PC-3 (cell line): ENCODE data around the gene HERPUD1. TPM values are rescaled to one million over a fixed set of nuclear protein-coding genes. Genes with fewer than 3 reads are reported as not detected.
A peak's percentile ranks its signal among the peaks of the same experiment; 100 is the strongest.
"Not testable (repeated sequence)": the region's sequence is repeated elsewhere in the genome, so short reads cannot be mapped to it uniquely, and the experiment has no call there.

Experiments
- ATAC-seq: fragments of 200-7000 bp; cut with Tn5 transposase; 2 replicates; pipeline ENCODE4 v1.9.1; 2020; ENCODE audit warnings: mild to moderate bottlenecking, moderate library complexity
- BruUV-seq: library from RNA; stranded (reverse); fragments of 400-500 nt; replicated peaks from 2 replicates; lab custom pipeline; 2021; lab: Mats Ljungman, UMichigan
- CTCF ChIA-PET: fragments of 300-600 bp; sonication (Branson Sonifier 250); formaldehyde crosslinking; loops from one replicate; lab custom pipeline; 2022; ENCODE audit warnings: antibody characterized with exemption; lab: Charles Lee
- POLR2A ChIA-PET: fragments of 300-600 bp; sonication (Branson Sonifier 250); formaldehyde crosslinking; loops from one replicate; lab custom pipeline; 2022; ENCODE audit warnings: antibody characterized with exemption; ENCODE audit not compliant: unreplicated experiment; lab: Charles Lee
- DNase-seq: peaks from one replicate; pipeline ENCODE4 v3.0.0-alpha.2; 2015
- H2AFZ ChIP-seq: fragments of 300-600 bp; sonication (generic); 2 replicates; pipeline ENCODE4 v1.6.0; 2016; ENCODE audit warnings: antibody characterized with exemption, low read length
- H3F3A ChIP-seq: fragments of 300-600 bp; sonication (generic); one replicate; pipeline ENCODE4 v1.6.0; 2017; ENCODE audit warnings: antibody characterized with exemption, low read length, control low read depth, mild to moderate bottlenecking; ENCODE audit not compliant: unreplicated experiment
- H3K27ac ChIP-seq: fragments of 300-600 bp; sonication (generic); 2 replicates; pipeline ENCODE4 v1.5.1; 2016; ENCODE audit warnings: mild to moderate bottlenecking, low read length
- H3K27me3 ChIP-seq: fragments of 300-600 bp; sonication (generic); 2 replicates; pipeline ENCODE4 v1.6.1; 2016; ENCODE audit warnings: low read length, mixed read lengths
- H3K36me3 ChIP-seq: fragments of 300-600 bp; sonication (generic); 2 replicates; pipeline ENCODE4 v1.6.1; 2016; ENCODE audit warnings: low read depth, mixed run types, low read length, mixed read lengths
- H3K4me1 ChIP-seq: fragments of 300-600 bp; sonication (generic); 2 replicates; pipeline ENCODE4 v1.5.1; 2016; ENCODE audit warnings: low read length; ENCODE audit not compliant: insufficient read depth
- H3K4me2 ChIP-seq: fragments of 300-600 bp; sonication (generic); 2 replicates; pipeline ENCODE4 v1.6.0; 2016; ENCODE audit warnings: low read length
- H3K4me3 ChIP-seq: fragments of 300-600 bp; sonication (generic); 2 replicates; pipeline ENCODE4 v1.5.1; 2016; ENCODE audit warnings: mild to moderate bottlenecking, low read length, mixed read lengths
- H3K79me2 ChIP-seq: fragments of 300-600 bp; sonication (generic); 2 replicates; pipeline ENCODE4 v1.6.1; 2017; ENCODE audit warnings: low read length, mixed read lengths
- H3K9ac ChIP-seq: fragments of 300-600 bp; sonication (generic); 2 replicates; pipeline ENCODE4 v1.6.0; 2016; ENCODE audit warnings: mild to moderate bottlenecking, low read length
- H3K9me2 ChIP-seq: fragments of 300-600 bp; sonication (generic); replicated peaks from 2 replicates; pipeline ENCODE4 v1.6.1; 2016; ENCODE audit warnings: mixed run types, low read length, mixed read lengths
- H3K9me3 ChIP-seq: fragments of 300-600 bp; sonication (generic); 2 replicates; pipeline ENCODE4 v1.6.1; 2016; ENCODE audit warnings: low read length, mixed read lengths
- H4K20me1 ChIP-seq: fragments of 300-600 bp; sonication (generic); 2 replicates; pipeline ENCODE4 v1.6.1; 2016; ENCODE audit warnings: low read length, mixed read lengths
- CTCF ChIP-seq: fragments of 300-600 bp; sonication (generic); conservative IDR thresholded peaks from 2 replicates; pipeline ENCODE4 v1.5.1; 2017; ENCODE audit warnings: antibody characterized with exemption, low read depth, mild to moderate bottlenecking, low read length
- EZH2 ChIP-seq: fragments of 300-600 bp; sonication (generic); IDR thresholded peaks from one replicate; pipeline ENCODE4 v1.6.1; 2017; ENCODE audit warnings: antibody characterized with exemption, mild to moderate bottlenecking, low read length; ENCODE audit not compliant: unreplicated experiment
- EZH2phosphoT487 ChIP-seq: fragments of 300-600 bp; sonication (generic); IDR thresholded peaks from 2 replicates; pipeline ENCODE4 v1.6.1; 2018; ENCODE audit warnings: mild to moderate bottlenecking, antibody characterized with exemption, low read length, borderline replicate concordance
- intact Hi-C: fragments of 100-400 bp; cut with micrococcal nuclease; formaldehyde crosslinking; loops from 2 replicates; pipeline ENCODE4 v1.9.0; 2023
- total RNA-seq: library from RNA; depleted of rRNA; stranded (reverse); fragments of >200 nt; gene quantifications from 2 replicates; pipeline ENCODE4 v1.2.3, GENCODE V29; 2014

HERPUD1 gene
- total RNA-seq, 1 experiment from 2014 or later = 54.9 TPM

- Histone ChIP-seq H3K79me2 (no peaks in the 10 kb centered on the region), H3K36me3 (no peaks in the 10 kb centered on the region), H3K4me2 (no peak overlapping the region; the same call in 1 of the 2 replicates), H4K20me1 (no peaks in the 10 kb centered on the region), H3K9ac (no peak overlapping the region), H3K9me3 (no peaks in the 10 kb centered on the region), H3K27ac (no peak overlapping the region), H3F3A (no peaks in the 10 kb centered on the region), H3K4me3 (no peak overlapping the region), H3K27me3 (no peaks in the 10 kb centered on the region), H2AFZ (peak overlapping the region; percentile 66; the same call in 1 of the 2 replicates), H3K9me2 (no peaks in the 10 kb centered on the region), H3K4me1 (peaks cover 13% of the 10 kb centered on the region)
- TF ChIP-seq EZH2 (no peak), EZH2phosphoT487 (no peak), CTCF (no peak)
- intact Hi-C loops = loop anchor here (5.0 kb wide), 1 partner anchor 38 kb away; no protein-coding TSS in a partner anchor
- ATAC-seq = peak; percentile 71
- ChIA-PET CTCF (no interaction called here), POLR2A (no interaction called here)
- peak; percentile 65 for DNase-seq
- TSS peak; percentile 35 for BruUV-seq
Observed at GRCh38 chr16:56985288-56985961, 53.5 kb downstream of the HERPUD1 start.

GRCh38 chr16:56985962-56986360 is 54.0 kb downstream of the HERPUD1 start:
- Histone ChIP-seq H3F3A (no peaks in the 10 kb centered on the region), H3K4me3 (no peak overlapping the region), H2AFZ (peak overlapping the region; percentile 66; the same call in 1 of the 2 replicates), H3K4me2 (no peak overlapping the region), H4K20me1 (no peaks in the 10 kb centered on the region), H3K9ac (no peak overlapping the region), H3K27me3 (no peaks in the 10 kb centered on the region), H3K79me2 (no peaks in the 10 kb centered on the region), H3K9me2 (no peaks in the 10 kb centered on the region), H3K4me1 (peaks cover 13% of the 10 kb centered on the region), H3K9me3 (no peaks in the 10 kb centered on the region), H3K27ac (no peak overlapping the region), H3K36me3 (no peaks in the 10 kb centered on the region)
- intact Hi-C loops = loop anchor here (5.0 kb wide), 1 partner anchor 39 kb away; no protein-coding TSS in a partner anchor
- TF ChIP-seq CTCF (no peak), EZH2phosphoT487 (no peak)
- ATAC-seq (no peak), DNase-seq (no peak)
- BruUV-seq = no TSS peak
- ChIA-PET CTCF (no interaction called here), POLR2A (no interaction called here)

- TF ChIP-seq EZH2phosphoT487 (no peak), CTCF (no peak), EZH2 (no peak)
- no peaks in the 10 kb centered on the region for H3K27me3 ChIP-seq
- no peak overlapping the region for H2AFZ ChIP-seq
- no peak overlapping the region for H3K27ac ChIP-seq
- POLR2A ChIA-PET = no interaction called here
- no peak overlapping the region for H3K4me3 ChIP-seq
- CTCF ChIA-PET = no interaction called here
- H4K20me1 ChIP-seq = no peaks in the 10 kb centered on the region
- ATAC-seq (no peak), DNase-seq (no peak)
- H3K9ac ChIP-seq = no peak overlapping the region
- no peaks in the 10 kb centered on the region for H3K79me2 ChIP-seq
- intact Hi-C loops = loop anchor here (5.0 kb wide), 1 partner anchor 39 kb away; no protein-coding TSS in a partner anchor
- no peak overlapping the region for H3K4me2 ChIP-seq
- BruUV-seq = no TSS peak
- H3K36me3 ChIP-seq = no peaks in the 10 kb centered on the region
- H3F3A ChIP-seq = no peaks in the 10 kb centered on the region
- no peaks in the 10 kb centered on the region for H3K9me3 ChIP-seq
- peaks cover 13% of the 10 kb centered on the region for H3K4me1 ChIP-seq
- H3K9me2 ChIP-seq = no peaks in the 10 kb centered on the region
Observed at GRCh38 chr16:56986361-56986760, 54.4 kb downstream of the HERPUD1 start.

GRCh38 chr16:56986908-56987307 is 55.0 kb downstream of the HERPUD1 start:
- H3K27me3 ChIP-seq, H3K9ac ChIP-seq, H4K20me1 ChIP-seq, BruUV-seq, H3K36me3 ChIP-seq, H3F3A ChIP-seq, DNase-seq, CTCF ChIA-PET, H3K4me3 ChIP-seq, H2AFZ ChIP-seq, ATAC-seq, H3K9me2 ChIP-seq, H3K4me2 ChIP-seq, H3K27ac ChIP-seq, H3K79me2 ChIP-seq, H3K9me3 ChIP-seq: not testable (repeated sequence)
- POLR2A ChIA-PET = interaction anchor here (0.6 kb wide), 1 partner anchor 45 kb away, joined by 3 read pairs; no protein-coding TSS in a partner anchor
- H3K4me1 ChIP-seq = peaks cover 13% of the 10 kb centered on the region
- intact Hi-C loops = loop anchor here (5.0 kb wide), 1 partner anchor 40 kb away; no protein-coding TSS in a partner anchor
